GM12801 (cell line): Measurements from ENCODE around the gene COX7A2L.

Experiments
- CTCF ChIP-seq: IDR thresholded peaks from one replicate; pipeline ENCODE4 v1.5.1; 2011; ENCODE audit warnings: control low read depth; ENCODE audit not compliant: insufficient read length; ENCODE audit errors: extremely low read depth

Gene COX7A2L

DNA sequence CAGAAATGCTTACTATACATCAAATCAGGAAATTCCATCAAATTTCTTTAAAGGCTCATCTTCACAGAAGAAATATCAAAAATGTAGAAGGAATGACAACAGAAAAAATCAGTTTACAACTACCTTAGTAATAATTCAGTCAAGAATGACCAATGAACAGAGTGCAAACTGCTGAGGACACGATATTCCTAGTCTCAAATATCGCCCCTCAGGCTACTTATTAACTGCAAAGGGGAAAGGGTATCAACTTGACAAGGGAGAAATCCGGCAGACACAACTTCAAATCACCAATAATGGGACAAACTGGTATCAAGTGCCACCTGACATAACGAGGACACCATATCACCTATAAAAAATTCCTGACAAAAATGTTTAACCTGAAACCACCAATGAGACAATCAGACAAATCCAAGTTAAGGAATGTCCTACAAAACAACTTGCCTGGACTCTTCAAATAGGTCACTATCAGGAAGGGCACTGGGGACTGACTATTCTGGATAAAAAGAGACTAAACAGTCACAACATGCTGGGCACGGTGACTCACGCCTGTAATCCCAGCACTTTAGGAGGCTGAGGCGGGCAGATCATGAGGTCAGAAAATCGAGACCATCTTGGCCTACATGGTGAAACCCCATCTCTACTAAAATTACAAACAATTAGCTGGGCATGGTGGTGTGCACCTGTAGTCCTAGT, 12.8 kb downstream of the COX7A2L start:
- TF ChIP-seq CTCF: no peak

GRCh38 chr2:42345986-42346385, 15.0 kb downstream of the COX7A2L start:
- no peak for TF ChIP-seq CTCF

- TF ChIP-seq CTCF: no peak
Observed at GRCh38 chr2:42342795-42343241, 18.2 kb downstream of the COX7A2L start.

GRCh38 chr2:42342061-42342794, 18.8 kb downstream of the COX7A2L start:
- no peak for TF ChIP-seq CTCF

GRCh38 chr2:42340938-42341636, 19.9 kb downstream of the COX7A2L start:
- TF ChIP-seq CTCF: no peak

DNA sequence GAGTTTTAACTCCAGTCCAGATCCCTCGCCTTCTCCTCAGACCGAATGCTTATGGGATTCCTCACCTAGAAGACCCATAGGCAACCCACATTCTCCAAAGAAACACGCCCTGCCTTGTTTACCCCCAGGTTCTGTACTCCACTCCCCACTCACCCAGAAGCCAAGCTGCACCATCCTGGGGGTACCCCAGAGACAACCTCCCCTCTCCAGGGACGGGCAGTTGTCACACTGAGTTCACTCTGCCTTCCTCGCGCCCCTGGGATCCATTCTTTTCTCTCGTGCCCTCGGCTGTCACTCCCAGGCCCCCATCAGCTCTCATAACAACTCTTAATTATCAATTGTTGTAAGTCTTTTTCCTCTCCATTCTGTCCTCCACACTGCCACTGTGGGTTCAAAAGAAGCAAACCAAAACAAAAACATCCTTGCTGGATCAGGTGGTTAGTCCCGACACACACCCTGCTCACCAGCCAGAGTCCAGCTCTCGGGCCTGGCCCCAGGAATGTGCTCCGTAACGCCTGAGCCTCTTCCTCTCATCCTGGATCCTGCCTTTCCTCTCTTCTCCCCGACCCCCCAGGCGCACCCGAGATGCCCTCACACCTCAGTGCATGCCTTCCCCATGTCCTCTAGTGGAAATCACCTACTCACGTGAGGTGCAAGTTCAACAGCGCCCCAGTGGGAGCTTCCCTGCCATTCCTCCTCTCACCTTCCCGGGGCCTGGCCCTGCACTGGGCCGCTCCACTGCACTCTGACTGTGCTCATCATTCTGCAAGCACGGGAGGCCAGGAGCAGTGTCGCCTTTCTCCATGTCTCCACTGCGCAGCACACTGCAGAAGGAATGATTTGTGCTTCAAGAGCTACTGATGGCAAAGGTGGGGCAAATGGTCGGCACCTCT, 20.7 kb downstream of the COX7A2L start:
- no peak for TF ChIP-seq CTCF
